ENCODE data around the gene CNKSR1.

The CNKSR1 gene

GRCh38 chr1:26177182-26177684 is at the start of gene CNKSR1:
Gene CNKSR1, plus strand, starts transcription at chr1:26177491. Its CDS starts 57 bp downstream, at chr1:26177548.
- DNase-seq, result no peak

- DNase-seq, result no peak
These were observed 47.5 kb upstream of the CNKSR1 start for GRCh38 chr1:26129778-26130177.

GRCh38 chr1:26130695-26131094 is 46.6 kb upstream of the CNKSR1 start:
- DNase-seq, result no peak

- no peak for DNase-seq
These were observed 45.0 kb upstream of the CNKSR1 start for GRCh38 chr1:26132128-26132833.

GRCh38 chr1:26132834-26133167 is 44.5 kb upstream of the CNKSR1 start:
- no peak for DNase-seq

- DNase-seq, result no peak
These were observed 42.8 kb upstream of the CNKSR1 start for GRCh38 chr1:26134466-26134865.

- no peak for DNase-seq
These were observed 38.2 kb upstream of the CNKSR1 start for GRCh38 chr1:26138974-26139558.

GRCh38 chr1:26142159-26142558 is 35.1 kb upstream of the CNKSR1 start:
- DNase-seq, result no peak

- peak; percentile 70 for DNase-seq
These were observed 32.0 kb upstream of the CNKSR1 start for GRCh38 chr1:26145041-26145959.

- DNase-seq, result no peak
These were observed 31.4 kb upstream of the CNKSR1 start for GRCh38 chr1:26145960-26146294.

- no peak for DNase-seq
These were observed 28.4 kb upstream of the CNKSR1 start for GRCh38 chr1:26148887-26149286.

- DNase-seq, result no peak
These were observed 23.2 kb upstream of the CNKSR1 start for GRCh38 chr1:26153966-26154532.

GRCh38 chr1:26154750-26155149 is 22.5 kb upstream of the CNKSR1 start:
- no peak for DNase-seq

GRCh38 chr1:26155370-26156284 is 21.7 kb upstream of the CNKSR1 start:
- no peak for DNase-seq

- DNase-seq, result no peak
These were observed 20.8 kb upstream of the CNKSR1 start for GRCh38 chr1:26156285-26157038.

GRCh38 chr1:26158271-26158907 is 18.9 kb upstream of the CNKSR1 start:
- DNase-seq, result no peak

- no peak for DNase-seq
These were observed 18.2 kb upstream of the CNKSR1 start, which contains the start of gene FAM110D for GRCh38 chr1:26158908-26159742. Gene FAM110D, plus strand, starts transcription at chr1:26159079. Its CDS starts 2,213 bp downstream, at chr1:26161292.

- DNase-seq, result no peak
These were observed 17.6 kb upstream of the CNKSR1 start for GRCh38 chr1:26159743-26160039.

- no peak for DNase-seq
These were observed 16.5 kb upstream of the CNKSR1 start for GRCh38 chr1:26160527-26161414.

All from CD4-positive, alpha-beta T cell treated with Interferon gamma for 1 hour (primary cell).